Astrocyte of the spinal cord (primary cell): ENCODE measurements around the gene CTNS.

ENCODE experiments used
- DNase-seq: peaks from one replicate; pipeline ENCODE4 v3.0.0; 2011; ENCODE audit warnings: low read depth, low spot score
- H3K4me3 ChIP-seq: 2 replicates; pipeline ENCODE4 v1.5.1; 2011; ENCODE audit warnings: low read depth, mild to moderate bottlenecking, low read length, moderate library complexity
- in situ Hi-C: cut with HindIII; loops from 2 replicates; pipeline ENCODE4 v1.10.0; 2017; ENCODE audit warnings: low sequenced_read_pairs
- TF ChIP-seq, protein P1 (sequence below): IDR thresholded peaks from 2 replicates; pipeline ENCODE4 v1.5.1; 2012; ENCODE audit warnings: low read depth, mild to moderate bottlenecking, low read length, inconsistent platforms

Gene CTNS

DNA sequence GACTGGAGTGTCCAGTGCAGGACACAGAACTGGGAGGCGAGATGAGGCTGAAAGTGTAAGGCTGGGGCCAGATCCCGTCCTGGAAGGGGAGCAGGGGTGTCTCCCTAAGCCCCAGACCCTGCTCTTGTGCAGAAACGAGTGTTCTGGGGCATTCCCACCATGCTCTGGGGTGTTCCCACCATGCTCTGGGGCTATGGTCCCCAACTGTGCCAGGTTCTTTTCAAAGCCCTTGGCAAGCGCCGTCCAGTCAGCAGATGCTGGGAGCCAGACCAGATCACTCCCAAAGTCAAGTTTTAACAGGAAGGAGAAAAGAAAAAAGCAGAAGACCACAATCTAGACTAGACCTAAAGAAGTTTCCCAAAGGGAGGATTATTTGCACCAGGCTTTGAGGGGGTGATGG is 29.3 kb downstream of the CTNS start:
- no peak for DNase-seq
- no peak overlapping the region for H3K4me3 ChIP-seq
- TF ChIP-seq, protein P1, sequence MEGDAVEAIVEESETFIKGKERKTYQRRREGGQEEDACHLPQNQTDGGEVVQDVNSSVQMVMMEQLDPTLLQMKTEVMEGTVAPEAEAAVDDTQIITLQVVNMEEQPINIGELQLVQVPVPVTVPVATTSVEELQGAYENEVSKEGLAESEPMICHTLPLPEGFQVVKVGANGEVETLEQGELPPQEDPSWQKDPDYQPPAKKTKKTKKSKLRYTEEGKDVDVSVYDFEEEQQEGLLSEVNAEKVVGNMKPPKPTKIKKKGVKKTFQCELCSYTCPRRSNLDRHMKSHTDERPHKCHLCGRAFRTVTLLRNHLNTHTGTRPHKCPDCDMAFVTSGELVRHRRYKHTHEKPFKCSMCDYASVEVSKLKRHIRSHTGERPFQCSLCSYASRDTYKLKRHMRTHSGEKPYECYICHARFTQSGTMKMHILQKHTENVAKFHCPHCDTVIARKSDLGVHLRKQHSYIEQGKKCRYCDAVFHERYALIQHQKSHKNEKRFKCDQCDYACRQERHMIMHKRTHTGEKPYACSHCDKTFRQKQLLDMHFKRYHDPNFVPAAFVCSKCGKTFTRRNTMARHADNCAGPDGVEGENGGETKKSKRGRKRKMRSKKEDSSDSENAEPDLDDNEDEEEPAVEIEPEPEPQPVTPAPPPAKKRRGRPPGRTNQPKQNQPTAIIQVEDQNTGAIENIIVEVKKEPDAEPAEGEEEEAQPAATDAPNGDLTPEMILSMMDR = no peak
- in situ Hi-C loops = no loop called here

DNA sequence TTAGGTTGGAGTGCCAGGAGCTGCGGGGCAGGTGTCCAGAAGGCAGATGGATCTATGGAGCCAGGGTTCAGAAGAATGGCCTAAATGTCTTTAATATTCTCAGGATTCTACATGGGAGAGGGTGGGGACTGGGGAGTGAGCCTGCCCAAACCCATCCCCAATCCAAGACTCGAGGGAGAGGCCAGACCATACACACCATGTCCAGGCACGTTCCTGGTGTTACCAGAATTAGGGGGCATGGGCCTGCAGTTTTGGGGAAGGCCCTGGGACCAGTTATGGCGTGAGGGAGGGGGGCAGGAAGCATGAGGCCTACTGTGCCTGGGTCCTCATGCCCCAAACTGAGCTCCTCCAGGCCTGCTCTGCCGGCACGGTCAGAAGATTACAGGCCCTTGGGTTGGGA is 30.0 kb downstream of the CTNS start:
- no peak for DNase-seq
- TF ChIP-seq, protein P1 = no peak
- H3K4me3 ChIP-seq = no peak overlapping the region
- in situ Hi-C loops = no loop called here

DNA sequence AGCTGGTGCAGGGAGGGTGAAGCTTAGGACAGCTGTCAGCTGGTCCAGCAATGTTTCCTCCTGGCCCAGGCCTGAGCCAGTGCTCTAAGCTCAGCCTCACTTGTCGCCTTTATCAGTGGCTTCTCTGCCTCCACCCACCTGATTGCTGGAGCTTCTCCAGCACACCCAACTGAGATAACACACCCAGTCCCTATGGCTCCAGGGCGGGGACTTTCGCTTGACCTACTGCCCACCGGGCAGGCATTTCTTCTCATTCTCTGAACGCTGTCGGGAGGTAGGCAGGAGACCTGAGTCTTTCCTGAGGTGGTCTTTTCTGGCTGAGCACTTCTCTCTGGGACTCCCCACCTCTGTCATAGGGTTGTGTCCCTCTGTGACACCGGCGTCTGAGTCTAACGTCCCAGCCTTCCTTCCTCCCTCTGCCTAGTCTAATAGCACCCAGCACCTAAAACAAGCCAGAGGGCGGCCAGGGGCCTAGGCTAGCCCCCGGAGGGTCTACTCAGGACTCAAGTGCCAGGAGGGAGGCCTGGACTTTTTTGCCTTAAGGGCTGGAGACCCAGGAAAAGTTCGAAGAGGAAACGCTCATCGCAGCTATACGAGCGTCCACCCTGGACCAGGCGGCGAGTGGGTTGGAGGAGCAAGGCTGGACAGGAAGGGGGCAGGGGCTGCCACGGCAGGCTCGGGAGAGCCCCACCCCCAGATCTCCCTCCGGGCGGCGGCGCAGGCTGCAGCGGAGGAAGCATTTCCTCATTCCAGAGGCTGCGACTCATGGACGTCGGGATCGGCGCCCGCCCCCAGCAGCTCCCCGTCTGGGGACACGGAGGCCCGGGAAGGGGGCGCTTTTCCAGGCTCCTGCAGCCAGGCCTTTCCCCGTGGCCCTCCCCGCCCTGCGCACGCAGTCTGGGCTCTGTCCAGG is 31.1 kb downstream of the CTNS start:
- DNase-seq = peak; percentile 92
- peak overlapping the region; percentile 93 for H3K4me3 ChIP-seq
- in situ Hi-C loops = no loop called here
- TF ChIP-seq, protein P1 = peak; percentile 19

DNA sequence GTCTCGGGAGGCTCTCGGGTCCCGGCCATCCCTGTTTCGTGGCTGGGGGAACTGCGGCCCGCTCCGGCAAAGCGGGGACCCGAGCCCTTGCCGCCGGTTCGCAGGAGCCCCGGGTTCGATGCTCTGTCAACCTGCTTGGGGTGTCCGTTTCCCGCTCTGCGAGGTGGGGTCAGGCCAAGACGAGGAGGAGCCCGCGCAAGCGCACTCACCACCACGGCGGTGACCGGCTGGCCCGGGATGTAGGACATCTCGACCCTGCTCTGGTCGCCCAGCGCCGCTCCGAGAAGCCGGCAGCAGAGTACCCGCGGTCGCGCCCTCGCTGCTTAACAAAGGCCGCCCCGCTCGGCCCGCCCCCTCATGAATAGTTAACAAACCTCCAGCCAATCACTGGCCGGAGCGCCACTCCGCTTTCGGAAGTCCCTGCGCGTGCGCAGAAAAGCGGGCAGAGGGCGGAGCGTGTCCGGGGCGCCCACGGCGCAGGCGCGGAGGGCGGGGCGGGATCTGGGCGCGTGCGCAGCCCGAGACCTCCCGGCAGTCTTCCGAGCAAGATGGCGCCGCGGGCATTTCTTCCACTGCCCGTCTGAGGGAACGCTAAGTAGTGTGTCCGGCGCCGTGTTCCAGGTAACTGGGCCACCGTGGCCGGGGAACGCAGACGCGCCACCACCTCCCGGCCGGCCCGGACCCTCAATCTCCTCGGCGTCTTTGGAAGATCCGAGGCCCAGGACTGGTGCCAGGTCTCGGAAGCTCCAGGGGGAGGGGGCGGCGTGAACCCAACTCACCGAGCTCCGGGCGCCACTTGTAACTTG is 31.9 kb downstream of the CTNS start, which contains the start of the genes EMC6 and TAX1BP3:
EMC6 (plus strand) TSS at position 534 of the 806 bp plus-strand sequence. CDS start 335 bp downstream, outside the sequence.
TAX1BP3 (minus strand) TSS at position 300 of the 806 bp plus-strand sequence; CDS start at position 248, 52 bp downstream.
- TF ChIP-seq, protein P1 = no peak
- peak within 1 kb of the TSS; percentile 96 for H3K4me3 ChIP-seq
- in situ Hi-C loops = no loop called here
- DNase-seq = peak; percentile 99

DNA sequence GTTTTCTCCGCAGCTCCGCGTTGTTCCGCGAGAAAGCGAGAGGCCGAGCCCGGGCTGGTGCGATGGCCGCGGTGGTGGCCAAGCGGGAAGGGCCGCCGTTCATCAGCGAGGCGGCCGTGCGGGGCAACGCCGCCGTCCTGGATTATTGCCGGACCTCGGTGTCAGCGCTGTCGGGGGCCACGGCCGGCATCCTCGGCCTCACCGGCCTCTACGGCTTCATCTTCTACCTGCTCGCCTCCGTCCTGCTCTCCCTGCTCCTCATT is 32.5 kb downstream of the CTNS start:
- DNase-seq = no peak
- TF ChIP-seq, protein P1 = no peak
- in situ Hi-C loops = no loop called here
- H3K4me3 ChIP-seq = peak overlapping the region; percentile 96

- TF ChIP-seq, protein P1 = no peak
- no peak for DNase-seq
- peak overlapping the region; percentile 96 for H3K4me3 ChIP-seq
- in situ Hi-C loops = no loop called here
Observed at GRCh38 chr17:3669548-3669947, 33.0 kb downstream of the CTNS start.
